Measurements from ENCODE around the gene NSD1. TPM values are rescaled to one million over a fixed set of nuclear protein-coding genes. Genes with fewer than 3 reads are reported as not detected.

NSD1 gene
- total and polyA plus RNA-seq, 9 of the 15 experiments (the other 6 are each of a cell fraction or from before 2014, with no cell fraction given), result 3.8 to 51.0 (median 24.7) TPM

DNA sequence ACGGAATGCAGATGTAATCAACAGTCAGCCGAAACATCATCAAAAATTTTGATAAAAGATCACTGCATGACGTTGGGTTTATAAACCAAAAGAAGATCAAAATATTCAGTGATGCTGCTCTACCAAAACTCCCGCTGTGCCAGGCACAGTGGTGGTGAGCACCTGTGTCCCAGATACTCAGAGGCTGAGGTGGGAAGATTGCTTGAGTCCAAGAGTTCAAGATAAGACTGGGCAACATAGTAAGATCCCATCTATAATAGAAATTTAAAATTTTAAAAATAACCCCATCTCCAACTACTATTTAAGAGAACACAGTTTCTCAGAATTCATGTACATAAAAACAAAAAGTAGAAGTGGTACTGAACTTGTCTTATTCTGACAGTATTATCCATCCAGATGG lies 214.1 kb downstream of the NSD1 start:
- Histone ChIP-seq H3K4me2 (ENCODE audit: insufficient read depth, low read length) (no peak overlapping the region), H2AFZ (ENCODE audit: low read depth, low read length) (no peak overlapping the region), H3K27me3 (ENCODE audit: control insufficient read depth in 2 of 2, insufficient read depth in 2 of 2, low read length in 2 of 2) (no peaks in the 10 kb centered on the region), H3K9ac (ENCODE audit: insufficient read depth in 1 of 2, low read depth in 2 of 2, low read length in 2 of 2) (no peak overlapping the region), H3K79me2 (ENCODE audit: control insufficient read depth, insufficient read depth, low read length) (peaks cover 74% of the 10 kb centered on the region), H3K9me3 (replicated peaks; ENCODE audit: control insufficient read depth, insufficient read depth, low read depth, low read length) (no peaks in the 10 kb centered on the region), H3K27ac (ENCODE audit: extremely low read depth, low read depth, low read length) (no peak overlapping the region), H4K20me1 (replicated peaks; ENCODE audit: control insufficient read depth, insufficient read depth, low read length) (no peaks in the 10 kb centered on the region), H3K9me1 (ENCODE audit: control insufficient read depth, insufficient read depth, low read length) (no peaks in the 10 kb centered on the region), H3K36me3 (ENCODE audit: control insufficient read depth, insufficient read depth, low read length) (peaks cover 54% of the 10 kb centered on the region), H3K4me3 (no peak overlapping the region), H3K4me1 (replicated peaks in 1 of 2; ENCODE audit: control insufficient read depth in 2 of 2, insufficient read depth in 2 of 2, low read length in 2 of 2) (peaks cover 17 to 24% of the 10 kb centered on the region in 2 experiments; a peak in 4 of 5 replicates)
- 81% methylated on average over 4 of the region's 4 CpGs for WGBS (ENCODE audit: insufficient coverage, low coverage, missing lambda C conversion rate)
- no TSS peak for BruUV-seq (replicated peaks)
- FAIRE-seq (no peak), ATAC-seq (no peak), DNase-seq (ENCODE audit: extremely low read depth in 1 of 4, low spot score in 3 of 4) (no peak)
- intact Hi-C loops (cut with micrococcal nuclease), result no loop called here
- ChIA-PET POLR2A (no interaction called here), CTCF (ENCODE audit: low intra/inter-chr PET ratio) (interaction anchor here (0.6 kb wide), 1 partner anchor 43 kb away, joined by 3 read pairs; no protein-coding TSS in a partner anchor)
- in situ Hi-C loops (cut with MboI), result no loop called here
- TF ChIP-seq GTF3C2 (IDR thresholded peaks at IDR 0.05; ENCODE audit: borderline replicate concordance, extremely low read depth, insufficient read length) (no peak), ZC3H8 (IDR thresholded peaks at IDR 0.05) (no peak), RBM14 (IDR thresholded peaks at IDR 0.05; ENCODE audit: borderline replicate concordance, insufficient read depth, low read depth, low read length) (no peak), SMC3 (conservative IDR thresholded peaks at IDR 0.05; ENCODE audit: insufficient read depth, low read depth, low read length) (no peak), AFF1 (IDR thresholded peaks at IDR 0.05; ENCODE audit: low read depth in 1 of 2, partially characterized antibody in 2 of 2) (no peak), RBM25 (IDR thresholded peaks at IDR 0.05; ENCODE audit: low read depth, low read length, severe bottlenecking) (peak; percentile 46), PRPF4 (IDR thresholded peaks at IDR 0.05; ENCODE audit: insufficient read depth, low read depth, low read length, poor library complexity, severe bottlenecking) (no peak)

All from K562 (cell line).